ENCODE data around the gene ANKFN1.

ANKFN1 gene

GRCh38 chr17:56177361-56177760 lies 24.1 kb downstream of the ANKFN1 start:
- no peak for TF ChIP-seq CTCF (conservative IDR thresholded peaks at IDR 0.05; ENCODE audit: low read depth, low read length)
- no peak for DNase-seq (ENCODE audit: low read depth)
- H3K4me3 ChIP-seq (ENCODE audit: low read length) = no peak overlapping the region

- no peak overlapping the region for H3K4me3 ChIP-seq (ENCODE audit: low read length)
- no peak for DNase-seq (ENCODE audit: low read depth)
- no peak for TF ChIP-seq CTCF (conservative IDR thresholded peaks at IDR 0.05; ENCODE audit: low read depth, low read length)
Measured at GRCh38 chr17:56178203-56178602, 24.9 kb downstream of the ANKFN1 start.

DNA sequence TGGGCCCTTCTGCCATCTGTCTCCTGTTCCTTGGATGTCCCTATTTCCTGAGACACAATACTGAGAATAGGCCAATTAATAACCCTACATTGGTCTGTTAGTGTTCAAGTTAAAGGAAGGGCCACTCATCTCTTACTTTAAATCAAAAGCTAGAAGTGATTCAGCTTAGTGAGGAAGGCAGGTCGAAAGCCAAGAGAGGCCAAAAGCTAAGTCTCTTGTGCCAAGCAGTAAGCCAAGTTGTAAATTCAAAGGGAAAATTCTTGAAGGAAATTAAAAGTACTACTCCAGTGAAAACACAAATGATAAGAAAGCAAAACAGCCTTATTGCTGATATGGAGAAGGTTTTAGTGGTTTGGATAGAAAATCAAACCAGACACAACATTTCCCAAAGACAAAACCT lies 28.8 kb downstream of the ANKFN1 start:
- no peak overlapping the region for H3K4me3 ChIP-seq (ENCODE audit: low read length)
- no peak for TF ChIP-seq CTCF (conservative IDR thresholded peaks at IDR 0.05; ENCODE audit: low read depth, low read length)
- no peak for DNase-seq (ENCODE audit: low read depth)

- TF ChIP-seq CTCF (conservative IDR thresholded peaks at IDR 0.05; ENCODE audit: low read depth, low read length) = no peak
- no peak for DNase-seq (ENCODE audit: low read depth)
Measured at GRCh38 chr17:56184650-56185049, 31.4 kb downstream of the ANKFN1 start.

DNA sequence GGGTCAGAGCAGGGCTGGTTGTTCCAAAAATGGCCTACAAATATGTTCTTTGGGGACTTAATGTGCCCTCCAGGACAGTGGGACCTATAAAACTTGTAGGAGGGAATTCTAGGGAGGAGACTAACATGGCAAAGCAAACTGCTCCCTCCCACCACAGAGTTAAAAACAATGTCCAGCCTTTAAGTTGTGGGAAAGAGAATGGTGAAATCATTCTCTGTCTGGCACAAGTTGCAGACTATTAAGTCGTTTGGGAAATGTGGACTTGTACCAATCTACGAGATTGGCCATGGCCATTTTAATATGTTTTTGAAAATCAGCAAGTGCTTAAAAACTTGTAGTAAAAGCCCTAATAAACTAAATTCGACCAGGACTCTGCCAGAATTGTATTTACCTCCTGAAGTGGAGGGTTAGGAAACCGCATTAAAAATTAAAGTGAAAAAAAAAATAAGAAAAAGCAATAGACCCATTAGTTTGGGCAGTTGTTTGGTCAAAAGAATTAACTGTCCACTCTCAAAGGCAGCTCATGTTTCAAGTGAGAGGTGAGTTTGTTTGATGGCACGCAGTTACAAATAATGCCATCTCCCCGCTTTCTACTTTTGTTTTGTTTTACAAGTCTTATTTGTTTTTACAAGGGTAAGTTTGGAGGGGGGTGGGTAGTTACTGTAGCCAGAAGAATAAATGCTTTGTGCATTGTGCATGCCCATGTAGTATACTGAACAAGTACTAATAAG lies 32.4 kb downstream of the ANKFN1 start:
- DNase-seq (ENCODE audit: low read depth) = no peak
- no peak overlapping the region for H3K4me3 ChIP-seq (ENCODE audit: low read length)
- TF ChIP-seq CTCF (conservative IDR thresholded peaks at IDR 0.05; ENCODE audit: low read depth, low read length) = no peak

More at GRCh38 chr17:56184650-56185049, 31.4 kb downstream of the ANKFN1 start:
- H3K4me3 ChIP-seq (ENCODE audit: low read length) = no peak overlapping the region

GRCh38 chr17:56186222-56186786 lies 33.0 kb downstream of the ANKFN1 start:
- no peak overlapping the region for H3K4me3 ChIP-seq (ENCODE audit: low read length)
- DNase-seq (ENCODE audit: low read depth) = no peak
- TF ChIP-seq CTCF (conservative IDR thresholded peaks at IDR 0.05; ENCODE audit: low read depth, low read length) = no peak

- no peak overlapping the region for H3K4me3 ChIP-seq (ENCODE audit: low read length)
- DNase-seq (ENCODE audit: low read depth) = no peak
- no peak for TF ChIP-seq CTCF (conservative IDR thresholded peaks at IDR 0.05; ENCODE audit: low read depth, low read length)
Measured at GRCh38 chr17:56203430-56203829, 50.2 kb downstream of the ANKFN1 start.

Measured in retinal pigment epithelial cell (primary cell).